ENCODE measurements around the gene PSMD13. TPM values are rescaled to one million over a fixed set of nuclear protein-coding genes. Genes with fewer than 3 reads are reported as not detected.
A peak's percentile ranks its signal among the peaks of the same experiment; 100 is the strongest.

PSMD13 gene
- total RNA-seq, 2 experiments from 2014 or later, result 56.9 to 57.8 TPM

DNA sequence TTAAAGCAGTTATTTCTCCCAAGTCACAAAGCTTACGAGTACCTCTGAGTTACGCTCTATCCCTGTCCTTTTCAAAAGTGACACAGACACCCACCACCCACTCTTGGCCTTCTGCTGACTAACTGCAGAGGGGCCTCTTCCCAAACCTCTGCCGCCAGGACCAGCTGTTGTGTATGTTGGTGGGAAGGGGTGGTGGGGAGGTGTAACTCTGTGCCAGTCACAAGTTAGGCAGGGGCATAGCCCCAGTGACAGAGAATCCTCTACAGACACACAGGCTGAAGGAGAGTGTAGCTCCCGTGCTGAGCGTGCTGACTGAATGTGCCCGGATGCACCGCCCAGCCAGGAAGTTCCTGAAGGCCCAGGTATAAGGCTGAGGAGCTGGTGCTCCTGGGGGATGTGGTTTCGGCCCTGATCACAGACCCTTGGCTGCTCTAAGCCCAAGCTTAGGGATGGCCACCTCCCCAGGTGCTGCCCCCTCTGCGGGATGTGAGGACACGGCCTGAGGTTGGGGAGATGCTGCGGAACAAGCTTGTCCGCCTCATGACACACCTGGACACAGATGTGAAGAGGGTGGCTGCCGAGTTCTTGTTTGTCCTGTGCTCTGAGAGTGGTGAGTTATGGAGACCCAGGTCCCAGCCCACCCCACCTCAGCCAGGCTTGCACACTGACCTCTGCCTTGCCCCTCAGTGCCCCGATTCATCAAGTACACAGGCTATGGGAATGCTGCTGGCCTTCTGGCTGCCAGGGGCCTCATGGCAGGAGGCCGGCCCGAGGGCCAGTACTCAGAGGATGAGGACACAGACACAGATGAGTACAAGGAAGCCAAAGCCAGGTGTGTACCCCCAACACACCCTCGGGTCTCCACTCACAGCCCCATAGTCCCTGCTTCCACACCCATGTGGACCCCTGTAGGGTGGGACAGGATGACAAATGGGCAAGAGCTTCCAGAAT lies 24.4 kb upstream of the PSMD13 start:
- ChIA-PET POLR2A (no interaction called here), CTCF (no interaction called here)
- peaks cover 83% of the 10 kb centered on the region for H3K36me3 Mint-ChIP-seq (ENCODE audit: low read depth)
- H3K4me1 Mint-ChIP-seq (ENCODE audit: low read depth), result peaks cover 21% of the 10 kb centered on the region
- ATAC-seq (ENCODE audit: poor library complexity) (no peak), DNase-seq (peak in 1 of 14 experiments; percentile 19)
- peak overlapping the region; percentile 30 for H3K4me3 Mint-ChIP-seq
- Histone ChIP-seq H3K4me1 (ENCODE audit: insufficient read depth, low read length) (peaks cover 33% of the 10 kb centered on the region), H3K9me3 (ENCODE audit: control insufficient read depth in 1 of 2, insufficient read depth in 1 of 2, low read length in 2 of 2) (no peaks in the 10 kb centered on the region), H3K27me3 (ENCODE audit: control insufficient read depth in 1 of 2, insufficient read depth in 2 of 2, low read length in 2 of 2) (no peaks in the 10 kb centered on the region), H3K36me3 (ENCODE audit: insufficient read depth, low read length) (peaks cover 71% of the 10 kb centered on the region), H3K27ac (ENCODE audit: low read depth in 1 of 2, low read length in 2 of 2) (no peak overlapping the region), H3K4me3 (ENCODE audit: low read length) (no peak overlapping the region)
- H3K27me3 Mint-ChIP-seq, result no peaks in the 10 kb centered on the region
- intact Hi-C loops (cut with DNase I, micrococcal nuclease), result loop anchor here in 1 of 2 experiments (10.0 kb wide), 1 partner anchor 1532 kb away; no protein-coding TSS in a partner anchor
- H3K9me3 Mint-ChIP-seq, result no peaks in the 10 kb centered on the region
- TF ChIP-seq, protein P1, sequence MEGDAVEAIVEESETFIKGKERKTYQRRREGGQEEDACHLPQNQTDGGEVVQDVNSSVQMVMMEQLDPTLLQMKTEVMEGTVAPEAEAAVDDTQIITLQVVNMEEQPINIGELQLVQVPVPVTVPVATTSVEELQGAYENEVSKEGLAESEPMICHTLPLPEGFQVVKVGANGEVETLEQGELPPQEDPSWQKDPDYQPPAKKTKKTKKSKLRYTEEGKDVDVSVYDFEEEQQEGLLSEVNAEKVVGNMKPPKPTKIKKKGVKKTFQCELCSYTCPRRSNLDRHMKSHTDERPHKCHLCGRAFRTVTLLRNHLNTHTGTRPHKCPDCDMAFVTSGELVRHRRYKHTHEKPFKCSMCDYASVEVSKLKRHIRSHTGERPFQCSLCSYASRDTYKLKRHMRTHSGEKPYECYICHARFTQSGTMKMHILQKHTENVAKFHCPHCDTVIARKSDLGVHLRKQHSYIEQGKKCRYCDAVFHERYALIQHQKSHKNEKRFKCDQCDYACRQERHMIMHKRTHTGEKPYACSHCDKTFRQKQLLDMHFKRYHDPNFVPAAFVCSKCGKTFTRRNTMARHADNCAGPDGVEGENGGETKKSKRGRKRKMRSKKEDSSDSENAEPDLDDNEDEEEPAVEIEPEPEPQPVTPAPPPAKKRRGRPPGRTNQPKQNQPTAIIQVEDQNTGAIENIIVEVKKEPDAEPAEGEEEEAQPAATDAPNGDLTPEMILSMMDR (IDR thresholded peaks at IDR 0.05), result no peak
- H3K27ac Mint-ChIP-seq, result no peak overlapping the region

DNA sequence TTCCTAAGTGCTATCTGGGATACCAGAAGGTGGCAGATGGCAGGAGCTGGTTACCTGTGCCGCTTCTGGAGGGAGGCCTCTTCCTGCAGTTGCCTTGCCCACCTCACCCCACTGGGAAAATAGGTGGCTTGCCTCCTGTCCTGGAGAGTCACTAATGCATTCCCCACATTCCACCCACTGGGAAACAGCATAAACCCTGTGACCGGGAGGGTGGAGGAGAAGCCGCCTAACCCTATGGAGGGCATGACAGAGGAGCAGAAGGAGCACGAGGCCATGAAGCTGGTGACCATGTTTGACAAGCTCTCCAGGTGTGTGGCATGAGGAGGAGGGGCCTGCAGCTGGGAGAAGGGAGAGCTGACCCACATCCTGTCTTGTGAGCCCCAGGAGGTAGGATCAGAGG lies 23.7 kb upstream of the PSMD13 start:
- intact Hi-C loops (cut with DNase I, micrococcal nuclease), result loop anchor here in 1 of 2 experiments (10.0 kb wide), 1 partner anchor 1532 kb away; no protein-coding TSS in a partner anchor
- DNase-seq, result no peak
- TF ChIP-seq, protein P1 (IDR thresholded peaks at IDR 0.05), result no peak
- Histone ChIP-seq H3K9me3 (ENCODE audit: control insufficient read depth in 1 of 2, insufficient read depth in 1 of 2, low read length in 2 of 2) (no peaks in the 10 kb centered on the region), H3K27me3 (ENCODE audit: control insufficient read depth in 1 of 2, insufficient read depth in 2 of 2, low read length in 2 of 2) (no peaks in the 10 kb centered on the region), H3K4me3 (ENCODE audit: low read length) (no peak overlapping the region), H3K4me1 (ENCODE audit: insufficient read depth, low read length) (peaks cover 27% of the 10 kb centered on the region), H3K36me3 (ENCODE audit: insufficient read depth, low read length) (peaks cover 73% of the 10 kb centered on the region), H3K27ac (ENCODE audit: low read depth in 1 of 2, low read length in 2 of 2) (no peak overlapping the region)
- H3K9me3 Mint-ChIP-seq, result no peaks in the 10 kb centered on the region
- ATAC-seq (ENCODE audit: poor library complexity), result no peak
- no peaks in the 10 kb centered on the region for H3K27me3 Mint-ChIP-seq
- peaks cover 14% of the 10 kb centered on the region for H3K4me1 Mint-ChIP-seq (ENCODE audit: low read depth)
- peaks cover 81% of the 10 kb centered on the region for H3K36me3 Mint-ChIP-seq (ENCODE audit: low read depth)
- ChIA-PET CTCF (no interaction called here), POLR2A (no interaction called here)
- H3K27ac Mint-ChIP-seq, result no peak overlapping the region
- no peak overlapping the region for H3K4me3 Mint-ChIP-seq

DNA sequence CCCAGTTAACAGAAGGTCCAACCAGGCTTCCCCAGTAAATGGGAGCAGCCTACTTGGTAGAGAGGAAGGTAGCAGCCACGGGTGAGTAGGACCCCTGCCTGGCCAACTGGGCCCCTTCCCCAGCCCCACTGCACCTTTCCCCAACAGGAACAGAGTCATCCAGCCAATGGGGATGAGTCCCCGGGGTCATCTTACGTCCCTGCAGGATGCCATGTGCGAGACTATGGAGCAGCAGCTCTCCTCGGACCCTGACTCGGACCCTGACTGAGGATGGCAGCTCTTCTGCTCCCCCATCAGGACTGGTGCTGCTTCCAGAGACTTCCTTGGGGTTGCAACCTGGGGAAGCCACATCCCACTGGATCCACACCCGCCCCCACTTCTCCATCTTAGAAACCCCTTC lies 22.7 kb upstream of the PSMD13 start:
- no peaks in the 10 kb centered on the region for H3K9me3 ChIP-seq (ENCODE audit: control insufficient read depth in 1 of 2, insufficient read depth in 1 of 2, low read length in 2 of 2)
- ATAC-seq (ENCODE audit: poor library complexity) (no peak), DNase-seq (no peak)
- Mint-ChIP-seq H3K4me1 (ENCODE audit: low read depth) (peaks cover 9% of the 10 kb centered on the region), H3K27me3 (no peaks in the 10 kb centered on the region), H3K27ac (no peak overlapping the region), H3K4me3 (no peak overlapping the region), H3K9me3 (no peaks in the 10 kb centered on the region), H3K36me3 (ENCODE audit: low read depth) (peaks cover 76% of the 10 kb centered on the region)
- ChIA-PET POLR2A (no interaction called here), CTCF (no interaction called here)
- H3K27ac ChIP-seq (ENCODE audit: low read depth in 1 of 2, low read length in 2 of 2), result no peak overlapping the region
- intact Hi-C loops (cut with DNase I, micrococcal nuclease), result loop anchor here in 1 of 2 experiments (10.0 kb wide), 1 partner anchor 1531 kb away; no protein-coding TSS in a partner anchor
- peaks cover 21% of the 10 kb centered on the region for H3K4me1 ChIP-seq (ENCODE audit: insufficient read depth, low read length)
- peaks cover 73% of the 10 kb centered on the region for H3K36me3 ChIP-seq (ENCODE audit: insufficient read depth, low read length)
- TF ChIP-seq, protein P1 (IDR thresholded peaks at IDR 0.05), result no peak
- H3K27me3 ChIP-seq (ENCODE audit: control insufficient read depth in 1 of 2, insufficient read depth in 2 of 2, low read length in 2 of 2), result no peaks in the 10 kb centered on the region
- no peak overlapping the region for H3K4me3 ChIP-seq (ENCODE audit: low read length)
